Activated T-cell treated with anti-CD3 and anti-CD28 coated beads for 1 hour (primary cell): ENCODE measurements around the gene CHCT1.

Source experiments
- DNase-seq: peaks from one replicate; pipeline ENCODE4 v3.0.0-alpha.2; 2020; ENCODE audit warnings: low read depth

CHCT1 gene

GRCh38 chr17:60442271-60443173 is 20.2 kb downstream of the CHCT1 start:
- no peak for DNase-seq

GRCh38 chr17:60443713-60444112 is 21.4 kb downstream of the CHCT1 start:
- no peak for DNase-seq

- DNase-seq: no peak
Observed at GRCh38 chr17:60445144-60445543, 22.9 kb downstream of the CHCT1 start.

GRCh38 chr17:60447375-60447774 is 25.1 kb downstream of the CHCT1 start:
- DNase-seq: no peak

- DNase-seq: no peak
Observed at GRCh38 chr17:60451071-60451470, 28.8 kb downstream of the CHCT1 start.

- no peak for DNase-seq
Observed at GRCh38 chr17:60451965-60452364, 29.7 kb downstream of the CHCT1 start.

GRCh38 chr17:60455378-60455777 is 33.1 kb downstream of the CHCT1 start:
- DNase-seq: no peak

GRCh38 chr17:60457148-60457547 is 34.9 kb downstream of the CHCT1 start:
- DNase-seq: no peak

- no peak for DNase-seq
Observed at GRCh38 chr17:60461584-60461983, 39.3 kb downstream of the CHCT1 start.

- no peak for DNase-seq
Observed at GRCh38 chr17:60463157-60463835, 41.0 kb downstream of the CHCT1 start.

GRCh38 chr17:60464343-60464742 is 42.1 kb downstream of the CHCT1 start:
- no peak for DNase-seq

- no peak for DNase-seq
Observed at GRCh38 chr17:60468371-60468770, 46.1 kb downstream of the CHCT1 start.

- DNase-seq: no peak
Observed at GRCh38 chr17:60471451-60471850, 49.2 kb downstream of the CHCT1 start.

GRCh38 chr17:60472449-60472848 is 50.2 kb downstream of the CHCT1 start:
- DNase-seq: no peak

- DNase-seq: no peak
Observed at GRCh38 chr17:60473788-60474187, 51.5 kb downstream of the CHCT1 start.
